ENCODE data around the gene ST6GAL1. TPM values are rescaled to one million over a fixed set of nuclear protein-coding genes. Genes with fewer than 3 reads are reported as not detected.
"Not testable (repeated sequence)": the region's sequence is repeated elsewhere in the genome, so short reads cannot be mapped to it uniquely, and the experiment has no call there.

ST6GAL1 gene
- polyA plus RNA-seq, 1 donor, result 126 TPM

DNA sequence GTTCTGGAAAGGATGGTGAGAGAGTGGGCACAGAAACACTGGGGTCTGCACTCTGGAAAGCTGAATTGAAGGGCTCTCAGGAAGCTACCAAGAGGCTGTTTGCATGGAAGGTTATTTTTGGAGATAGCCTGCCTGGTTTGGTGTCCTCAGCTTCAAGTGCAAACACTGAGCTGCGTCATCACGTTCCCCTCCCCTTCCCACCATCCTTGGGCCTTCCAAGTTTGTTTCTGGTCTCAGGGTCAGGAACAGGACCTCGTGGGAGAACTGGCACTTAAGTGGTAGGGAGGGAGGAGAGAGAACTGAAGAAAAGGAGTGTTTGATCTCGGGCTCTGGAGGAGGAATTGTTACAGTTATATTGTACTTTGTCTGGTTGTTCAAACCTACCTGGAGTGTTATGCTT lies 10.6 kb downstream of the ST6GAL1 start:
- Histone ChIP-seq H3K27ac (ENCODE audit: low read length) (no peak overlapping the region), H3K36me3 (ENCODE audit: control insufficient read depth, insufficient read depth, low read length) (no peaks in the 10 kb centered on the region), H3K4me1 (ENCODE audit: control insufficient read depth, insufficient read depth, low read length) (no peaks in the 10 kb centered on the region), H3K9me3 (ENCODE audit: control insufficient read depth, low read depth, low read length) (no peaks in the 10 kb centered on the region), H3K27me3 (ENCODE audit: control insufficient read depth, insufficient read depth, low read length) (no peaks in the 10 kb centered on the region), H3K4me3 (ENCODE audit: low read length) (no peak overlapping the region)
- no CpG with 5 or more reads among the region's 4 CpGs for WGBS (ENCODE audit: insufficient coverage, low lambda C conversion rate)
- DNase-seq, result no peak

DNA sequence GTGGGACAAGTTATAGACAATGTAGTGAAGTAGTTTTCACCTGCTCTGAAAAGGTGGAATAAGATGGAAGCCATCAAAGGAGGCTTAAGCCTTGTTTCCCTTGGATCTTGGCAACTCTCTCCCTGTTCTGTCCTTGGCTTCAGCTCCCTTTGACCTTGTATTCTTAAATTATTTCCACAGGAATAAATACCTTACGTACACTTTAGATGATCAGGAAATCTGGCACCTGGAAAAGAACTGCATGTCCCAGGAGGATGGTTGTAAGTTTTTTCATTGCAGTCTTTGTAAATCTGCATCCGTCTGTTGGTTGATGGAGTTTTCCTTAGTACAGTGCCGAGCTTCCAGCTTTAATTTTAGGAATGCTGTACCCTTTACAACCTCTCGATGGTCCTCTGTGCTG lies 11.8 kb downstream of the ST6GAL1 start:
- Histone ChIP-seq H3K27me3 (ENCODE audit: control insufficient read depth, insufficient read depth, low read length) (no peaks in the 10 kb centered on the region), H3K9me3 (ENCODE audit: control insufficient read depth, low read depth, low read length) (no peaks in the 10 kb centered on the region), H3K4me1 (ENCODE audit: control insufficient read depth, insufficient read depth, low read length) (no peaks in the 10 kb centered on the region), H3K36me3 (ENCODE audit: control insufficient read depth, insufficient read depth, low read length) (no peaks in the 10 kb centered on the region), H3K4me3 (ENCODE audit: low read length) (no peak overlapping the region), H3K27ac (ENCODE audit: low read length) (no peak overlapping the region)
- DNase-seq, result no peak
- WGBS (ENCODE audit: insufficient coverage, low lambda C conversion rate), result 83% methylated on average over 1 of the region's 4 CpGs

GRCh38 chr3:186945255-186945823 lies 15.0 kb downstream of the ST6GAL1 start:
- H3K27ac ChIP-seq (ENCODE audit: low read length), result no peak overlapping the region
- no peak for DNase-seq
- no peak overlapping the region for H3K4me3 ChIP-seq (ENCODE audit: low read length)

GRCh38 chr3:186946756-186947375 lies 16.5 kb downstream of the ST6GAL1 start:
- H3K27ac ChIP-seq (ENCODE audit: low read length), result no peak overlapping the region
- no peaks in the 10 kb centered on the region for H3K4me1 ChIP-seq (ENCODE audit: control insufficient read depth, insufficient read depth, low read length)
- no peak overlapping the region for H3K4me3 ChIP-seq (ENCODE audit: low read length)
- H3K9me3 ChIP-seq (ENCODE audit: control insufficient read depth, low read depth, low read length), result no peaks in the 10 kb centered on the region
- 80% methylated on average over 1 of the region's 9 CpGs for WGBS (ENCODE audit: insufficient coverage, low lambda C conversion rate)
- DNase-seq, result no peak
- H3K36me3 ChIP-seq (ENCODE audit: control insufficient read depth, insufficient read depth, low read length), result no peaks in the 10 kb centered on the region
- H3K27me3 ChIP-seq (ENCODE audit: control insufficient read depth, insufficient read depth, low read length), result no peaks in the 10 kb centered on the region

More at GRCh38 chr3:186945255-186945823, 15.0 kb downstream of the ST6GAL1 start:
- Histone ChIP-seq H3K36me3 (ENCODE audit: control insufficient read depth, insufficient read depth, low read length) (no peaks in the 10 kb centered on the region), H3K27me3 (ENCODE audit: control insufficient read depth, insufficient read depth, low read length) (no peaks in the 10 kb centered on the region), H3K4me1 (ENCODE audit: control insufficient read depth, insufficient read depth, low read length) (no peaks in the 10 kb centered on the region), H3K9me3 (ENCODE audit: control insufficient read depth, low read depth, low read length) (no peaks in the 10 kb centered on the region)
- 47% methylated on average over 2 of the region's 8 CpGs for WGBS (ENCODE audit: insufficient coverage, low lambda C conversion rate)

DNA sequence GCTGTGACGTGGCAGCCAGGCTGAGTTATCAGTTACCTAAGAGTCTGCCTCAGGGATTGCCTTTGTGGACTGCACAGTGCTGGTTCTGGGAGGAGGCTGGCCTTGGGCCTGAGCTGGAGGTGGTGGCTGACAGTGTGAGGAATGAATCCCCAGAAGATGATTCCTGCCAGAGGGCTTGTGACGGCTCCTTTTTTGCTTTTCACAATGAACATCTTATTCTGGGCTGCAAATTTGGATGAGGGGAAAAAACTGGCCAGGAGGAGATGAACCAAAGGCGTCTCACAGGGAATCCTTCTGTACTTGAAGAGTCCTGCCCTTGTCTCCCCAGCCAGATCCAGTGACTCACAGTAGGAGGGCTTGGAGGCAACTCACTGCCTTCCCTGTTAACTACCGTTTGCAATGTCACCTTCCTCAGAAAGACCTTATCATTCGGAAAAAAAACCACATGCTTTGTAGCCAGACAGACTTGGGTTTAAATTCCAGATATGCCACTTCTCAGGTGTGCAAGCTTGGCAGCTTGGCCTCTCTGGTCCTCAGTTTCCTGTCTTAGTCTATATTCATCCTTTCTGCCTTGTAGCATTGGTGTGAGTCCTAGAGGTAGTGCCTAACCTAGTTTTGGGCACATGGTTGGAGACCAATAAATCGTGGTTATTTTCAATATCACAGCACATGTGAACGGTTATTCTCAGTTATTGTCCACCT lies 19.1 kb downstream of the ST6GAL1 start:
- H3K27me3 ChIP-seq (ENCODE audit: control insufficient read depth, insufficient read depth, low read length), result no peaks in the 10 kb centered on the region
- WGBS (ENCODE audit: insufficient coverage, low lambda C conversion rate), result no CpG with 5 or more reads among the region's 7 CpGs
- no peak overlapping the region for H3K4me3 ChIP-seq (ENCODE audit: low read length)
- no peaks in the 10 kb centered on the region for H3K9me3 ChIP-seq (ENCODE audit: control insufficient read depth, low read depth, low read length)
- DNase-seq, result no peak
- no peak overlapping the region for H3K27ac ChIP-seq (ENCODE audit: low read length)
- H3K36me3 ChIP-seq (ENCODE audit: control insufficient read depth, insufficient read depth, low read length), result no peaks in the 10 kb centered on the region
- no peaks in the 10 kb centered on the region for H3K4me1 ChIP-seq (ENCODE audit: control insufficient read depth, insufficient read depth, low read length)

- no peaks in the 10 kb centered on the region for H3K9me3 ChIP-seq (ENCODE audit: control insufficient read depth, low read depth, low read length)
- no peak overlapping the region for H3K27ac ChIP-seq (ENCODE audit: low read length)
- WGBS (ENCODE audit: insufficient coverage, low lambda C conversion rate), result no CpG with 5 or more reads among the region's 3 CpGs
- no peaks in the 10 kb centered on the region for H3K4me1 ChIP-seq (ENCODE audit: control insufficient read depth, insufficient read depth, low read length)
- no peak overlapping the region for H3K4me3 ChIP-seq (ENCODE audit: low read length)
- no peak for DNase-seq
- H3K27me3 ChIP-seq (ENCODE audit: control insufficient read depth, insufficient read depth, low read length), result no peaks in the 10 kb centered on the region
- no peaks in the 10 kb centered on the region for H3K36me3 ChIP-seq (ENCODE audit: control insufficient read depth, insufficient read depth, low read length)
Measured at GRCh38 chr3:186950402-186951093, 20.2 kb downstream of the ST6GAL1 start.

- H3K27ac ChIP-seq (ENCODE audit: low read length), result no peak overlapping the region
- no peak for DNase-seq
- H3K4me3 ChIP-seq (ENCODE audit: low read length), result no peak overlapping the region
- no peaks in the 10 kb centered on the region for H3K27me3 ChIP-seq (ENCODE audit: control insufficient read depth, insufficient read depth, low read length)
- no peaks in the 10 kb centered on the region for H3K4me1 ChIP-seq (ENCODE audit: control insufficient read depth, insufficient read depth, low read length)
- 80% methylated on average over 1 of the region's 7 CpGs for WGBS (ENCODE audit: insufficient coverage, low lambda C conversion rate)
- no peaks in the 10 kb centered on the region for H3K9me3 ChIP-seq (ENCODE audit: control insufficient read depth, low read depth, low read length)
- H3K36me3 ChIP-seq (ENCODE audit: control insufficient read depth, insufficient read depth, low read length), result no peaks in the 10 kb centered on the region
Measured at GRCh38 chr3:186951640-186952552, 21.6 kb downstream of the ST6GAL1 start.

- DNase-seq, result no peak
- no peaks in the 10 kb centered on the region for H3K36me3 ChIP-seq (ENCODE audit: control insufficient read depth, insufficient read depth, low read length)
- H3K27me3 ChIP-seq (ENCODE audit: control insufficient read depth, insufficient read depth, low read length), result no peaks in the 10 kb centered on the region
- H3K9me3 ChIP-seq (ENCODE audit: control insufficient read depth, low read depth, low read length), result no peaks in the 10 kb centered on the region
- H3K4me1 ChIP-seq (ENCODE audit: control insufficient read depth, insufficient read depth, low read length), result no peaks in the 10 kb centered on the region
- no peak overlapping the region for H3K27ac ChIP-seq (ENCODE audit: low read length)
- H3K4me3 ChIP-seq (ENCODE audit: low read length), result no peak overlapping the region
- WGBS (ENCODE audit: insufficient coverage, low lambda C conversion rate), result 57% methylated on average over 1 of the region's 4 CpGs
Measured at GRCh38 chr3:186953011-186953487, 22.7 kb downstream of the ST6GAL1 start.

GRCh38 chr3:186953992-186954699 lies 23.8 kb downstream of the ST6GAL1 start:
- no CpG with 5 or more reads among the region's 6 CpGs for WGBS (ENCODE audit: insufficient coverage, low lambda C conversion rate)
- not testable (repeated sequence) for H3K4me1 ChIP-seq (ENCODE audit: control insufficient read depth, insufficient read depth, low read length); H3K27ac ChIP-seq (ENCODE audit: low read length)

More at GRCh38 chr3:186953992-186954699, 23.8 kb downstream of the ST6GAL1 start:
- not testable (repeated sequence) for H3K4me3 ChIP-seq (ENCODE audit: low read length); DNase-seq; H3K27me3 ChIP-seq (ENCODE audit: control insufficient read depth, insufficient read depth, low read length); H3K36me3 ChIP-seq (ENCODE audit: control insufficient read depth, insufficient read depth, low read length); H3K9me3 ChIP-seq (ENCODE audit: control insufficient read depth, low read depth, low read length)
